ACHN (cell line): ENCODE results near the gene MEIKIN.

Experiments
- DNase-seq: peaks from one replicate; pipeline ENCODE4 v3.0.0-alpha.2; 2015
- in situ Hi-C: cut with HindIII; loops from 2 replicates; pipeline ENCODE4 v1.10.0; 2017; ENCODE audit warnings: low sequenced_read_pairs, low pct_ligation_motif_present, low pct_unique_long_range_greater_than_20kb

Gene MEIKIN

GRCh38 chr5:131945551-131946168, at the start of gene MEIKIN:
TSS of gene MEIKIN (minus strand) at chr5:131945663. CDS start at chr5:131945505, 158 bp downstream.
- in situ Hi-C loops = no loop called here
- DNase-seq = no peak

GRCh38 chr5:131994533-131995226, 49.2 kb upstream of the MEIKIN start:
- no peak for DNase-seq
- in situ Hi-C loops = no loop called here

DNA sequence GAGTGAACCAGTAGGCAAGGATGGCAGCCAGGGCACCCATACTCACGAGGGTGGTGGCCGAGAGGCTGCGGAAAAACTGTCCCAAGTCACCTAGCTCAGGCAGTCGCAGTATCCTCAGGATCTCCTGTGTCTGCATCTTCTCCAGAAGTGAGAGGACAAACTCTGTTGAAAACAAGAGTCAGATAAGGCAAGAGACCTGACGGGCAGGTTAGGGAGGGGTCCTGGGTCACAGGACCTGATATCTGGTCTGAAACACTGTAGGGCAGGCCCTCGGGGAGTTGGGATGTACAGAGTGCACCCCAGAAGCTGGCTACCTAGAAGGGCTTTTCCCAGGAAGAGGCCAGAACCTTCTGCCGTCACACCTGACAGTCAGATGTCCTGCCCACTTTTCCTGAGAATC, 48.6 kb upstream of the MEIKIN start:
- in situ Hi-C loops = no loop called here
- no peak for DNase-seq

DNA sequence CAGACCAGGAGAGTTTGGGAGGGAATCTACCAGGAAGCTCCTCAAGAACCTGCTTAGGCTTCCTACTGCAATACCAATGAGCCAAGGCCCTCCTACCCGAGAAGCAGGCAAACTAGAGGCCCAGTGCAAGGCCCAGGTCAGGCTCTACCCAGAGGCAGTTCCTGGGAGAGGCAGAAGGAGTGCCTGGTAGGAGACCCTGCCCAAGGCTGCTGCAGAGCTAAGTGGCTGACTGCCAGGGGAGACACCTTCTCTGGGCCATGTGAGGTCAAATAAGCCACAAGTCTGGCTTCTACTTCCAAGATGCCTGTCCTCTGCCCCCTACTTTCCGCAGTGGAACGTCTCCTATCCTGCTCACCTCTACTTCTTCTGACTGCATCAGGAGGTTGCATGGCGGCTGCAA, 48.2 kb upstream of the MEIKIN start:
- in situ Hi-C loops = no loop called here
- no peak for DNase-seq

- DNase-seq = no peak
- in situ Hi-C loops = no loop called here
Measured at GRCh38 chr5:131992370-131992769, 46.9 kb upstream of the MEIKIN start.

GRCh38 chr5:131991593-131992324, 46.3 kb upstream of the MEIKIN start:
- in situ Hi-C loops = no loop called here
- no peak for DNase-seq

DNA sequence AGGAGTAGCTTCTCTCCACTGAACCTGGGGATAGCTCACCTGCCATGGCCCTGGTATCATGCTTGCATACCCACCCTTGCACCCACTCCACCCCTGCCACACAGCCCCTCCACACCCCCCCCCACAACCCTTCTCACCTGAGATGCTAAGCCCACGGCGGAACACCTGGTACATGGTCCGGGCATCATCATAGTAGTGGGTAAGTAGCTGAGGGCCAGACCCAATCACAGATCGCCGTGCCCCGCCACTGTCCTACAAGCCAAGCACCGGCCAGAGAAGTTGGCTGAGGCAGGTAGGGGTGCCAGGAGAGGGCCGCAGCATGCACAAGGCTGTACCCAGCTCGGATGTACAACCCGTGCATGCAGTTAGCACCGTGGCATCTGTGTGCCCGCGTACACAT, 45.3 kb upstream of the MEIKIN start:
- in situ Hi-C loops = no loop called here

GRCh38 chr5:131988601-131989000, 43.1 kb upstream of the MEIKIN start:
- in situ Hi-C loops = no loop called here
- no peak for DNase-seq

More for the DNA sequence above, 45.3 kb upstream of the MEIKIN start:
- DNase-seq = no peak

- in situ Hi-C loops = no loop called here
- no peak for DNase-seq
Measured at GRCh38 chr5:131987251-131987650, 41.8 kb upstream of the MEIKIN start.

DNA sequence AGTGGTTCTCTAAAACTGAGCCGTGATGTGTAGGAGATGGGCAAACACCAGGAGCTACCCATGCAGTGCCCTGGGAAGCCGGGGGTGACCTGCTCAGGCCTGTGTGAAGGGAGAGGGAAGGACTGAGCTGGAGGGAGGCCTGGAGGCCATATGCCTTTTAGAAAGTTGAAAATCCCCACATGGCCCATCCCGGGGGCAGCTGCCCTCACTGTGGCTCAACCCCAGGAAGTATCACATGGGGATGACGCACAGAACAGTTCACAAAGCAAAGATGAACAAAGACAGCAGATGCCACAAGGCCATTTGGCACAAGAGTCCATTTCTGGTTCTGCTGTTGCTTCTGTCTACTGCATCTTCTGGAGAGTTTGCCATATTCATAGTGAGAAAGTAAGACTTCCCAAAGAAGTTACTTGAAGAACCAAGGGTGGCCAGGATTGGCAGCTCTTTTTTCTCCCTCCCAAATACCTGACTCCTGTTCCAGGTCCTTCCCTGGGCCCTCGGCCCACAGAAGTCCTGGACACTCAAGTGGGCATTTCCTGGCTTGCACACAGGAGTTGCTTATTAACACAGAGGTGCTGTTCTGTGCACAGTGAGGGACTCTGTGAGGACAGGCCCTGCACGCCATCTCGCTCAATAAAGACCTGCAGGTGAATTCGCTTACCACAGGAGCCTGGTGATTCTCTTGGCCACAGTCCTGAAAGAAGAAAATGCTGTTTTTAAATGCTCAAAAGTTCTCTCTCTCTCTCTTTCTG, 40.9 kb upstream of the MEIKIN start:
- no peak for DNase-seq
- in situ Hi-C loops = no loop called here

GRCh38 chr5:131984956-131985665, 39.6 kb upstream of the MEIKIN start:
- in situ Hi-C loops = no loop called here
- DNase-seq = no peak

- in situ Hi-C loops = no loop called here
- DNase-seq = no peak
Measured at GRCh38 chr5:131983244-131983771, 37.8 kb upstream of the MEIKIN start.

GRCh38 chr5:131981516-131981915, 36.1 kb upstream of the MEIKIN start:
- DNase-seq = no peak
- in situ Hi-C loops = no loop called here

- in situ Hi-C loops = no loop called here
- no peak for DNase-seq
Measured at GRCh38 chr5:131980696-131981095, 35.2 kb upstream of the MEIKIN start.

- in situ Hi-C loops = no loop called here
- no peak for DNase-seq
Measured at GRCh38 chr5:131979816-131980215, 34.4 kb upstream of the MEIKIN start.

- in situ Hi-C loops = no loop called here
- DNase-seq = no peak
Measured at GRCh38 chr5:131977212-131977604, 31.7 kb upstream of the MEIKIN start.

GRCh38 chr5:131976414-131977211, 31.1 kb upstream of the MEIKIN start:
- no peak for DNase-seq
- in situ Hi-C loops = no loop called here
